ENCODE results near the gene SOX8.
"Not testable (repeated sequence)": the region's sequence is repeated elsewhere in the genome, so short reads cannot be mapped to it uniquely, and the experiment has no call there.

The SOX8 gene

GRCh38 chr16:953818-954217 lies 27.8 kb upstream of the SOX8 start:
- DNase-seq: peak in 4 of 58 donors; percentile 17 to 59 (median 56)

GRCh38 chr16:955766-956165 lies 25.8 kb upstream of the SOX8 start:
- not testable (repeated sequence) for DNase-seq

- no peak for DNase-seq
Measured at GRCh38 chr16:959232-960040, 22.1 kb upstream of the SOX8 start.

- DNase-seq: no peak
Measured at GRCh38 chr16:962366-962765, 19.2 kb upstream of the SOX8 start.

- no peak for DNase-seq
Measured at GRCh38 chr16:962901-963814, 18.4 kb upstream of the SOX8 start.

- DNase-seq: no peak
Measured at GRCh38 chr16:963913-964312, 17.7 kb upstream of the SOX8 start.

- peak in 13 of 58 donors; percentile 19 to 62 (median 48) for DNase-seq
Measured at GRCh38 chr16:964356-965035, 17.1 kb upstream of the SOX8 start.

- no peak for DNase-seq
Measured at GRCh38 chr16:965036-965395, 16.6 kb upstream of the SOX8 start.

GRCh38 chr16:965487-965886 lies 16.1 kb upstream of the SOX8 start:
- no peak for DNase-seq

GRCh38 chr16:966035-966434 lies 15.5 kb upstream of the SOX8 start:
- no peak for DNase-seq

GRCh38 chr16:966505-966904 lies 15.1 kb upstream of the SOX8 start:
- DNase-seq: no peak

- no peak for DNase-seq
Measured at GRCh38 chr16:967077-967541, 14.5 kb upstream of the SOX8 start.

GRCh38 chr16:967546-968295 lies 13.8 kb upstream of the SOX8 start:
- no peak for DNase-seq

GRCh38 chr16:968620-969019 lies 12.9 kb upstream of the SOX8 start:
- no peak for DNase-seq

- peak in 3 of 58 donors; percentile 29 to 31 (median 31) for DNase-seq
Measured at GRCh38 chr16:969508-970385, 11.8 kb upstream of the SOX8 start.

GRCh38 chr16:970386-970765 lies 11.2 kb upstream of the SOX8 start:
- no peak for DNase-seq

GRCh38 chr16:970766-971581 lies 10.6 kb upstream of the SOX8 start, which contains the start of gene LMF1:
Gene LMF1, minus strand, starts transcription at chr16:970984. Its CDS starts 4 bp downstream, at chr16:970980.
- DNase-seq: peak; percentile 46 to 98 (median 93)

GRCh38 chr16:971582-971905 lies 10.0 kb upstream of the SOX8 start:
- no peak for DNase-seq

GRCh38 chr16:971981-972315 lies 9.6 kb upstream of the SOX8 start:
- no peak for DNase-seq
